HG02763 (cell line): Measurements from ENCODE around the gene PUDP.

Experiments used
- ATAC-seq: cut with Tn5 transposase; IDR thresholded peaks from one replicate; pipeline ENCODE4 v1.9.1; 2021; ENCODE audit warnings: mild to moderate bottlenecking, moderate library complexity; ENCODE audit not compliant: unreplicated experiment

The PUDP gene

DNA sequence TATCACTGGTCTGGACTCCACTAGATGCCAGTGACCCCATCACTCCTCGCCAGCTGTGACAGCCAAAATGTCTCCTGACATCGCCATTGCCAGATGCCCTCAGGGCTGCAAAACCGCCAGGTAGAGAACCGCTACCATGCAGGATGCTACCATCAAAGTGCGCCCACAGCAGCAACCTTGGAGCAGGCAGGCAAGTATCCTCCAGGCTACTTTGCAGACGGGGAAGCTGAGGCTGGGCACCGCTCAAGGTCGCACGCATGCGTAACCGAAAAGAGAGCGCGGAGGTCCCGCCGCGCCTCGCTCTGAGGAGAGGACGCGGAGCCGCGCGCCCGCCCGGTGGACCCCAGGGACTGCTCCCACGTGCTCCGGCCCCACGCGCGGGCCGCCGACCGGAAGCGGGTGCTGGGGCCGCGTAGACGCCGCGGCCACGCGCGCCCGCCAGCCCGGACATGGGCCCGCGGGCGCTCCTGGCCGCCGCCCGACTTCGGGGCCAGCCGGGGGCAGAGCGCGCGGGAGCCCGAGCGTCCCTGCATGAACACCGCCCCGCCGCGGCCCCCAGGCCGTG is 458 bp downstream of the PUDP start, which contains the start of gene STS:
STS (plus strand) TSS at position 300 of the 565 bp plus-strand sequence. CDS start 105,488 bp downstream, outside the sequence.
- ATAC-seq, result peak; percentile 36

DNA sequence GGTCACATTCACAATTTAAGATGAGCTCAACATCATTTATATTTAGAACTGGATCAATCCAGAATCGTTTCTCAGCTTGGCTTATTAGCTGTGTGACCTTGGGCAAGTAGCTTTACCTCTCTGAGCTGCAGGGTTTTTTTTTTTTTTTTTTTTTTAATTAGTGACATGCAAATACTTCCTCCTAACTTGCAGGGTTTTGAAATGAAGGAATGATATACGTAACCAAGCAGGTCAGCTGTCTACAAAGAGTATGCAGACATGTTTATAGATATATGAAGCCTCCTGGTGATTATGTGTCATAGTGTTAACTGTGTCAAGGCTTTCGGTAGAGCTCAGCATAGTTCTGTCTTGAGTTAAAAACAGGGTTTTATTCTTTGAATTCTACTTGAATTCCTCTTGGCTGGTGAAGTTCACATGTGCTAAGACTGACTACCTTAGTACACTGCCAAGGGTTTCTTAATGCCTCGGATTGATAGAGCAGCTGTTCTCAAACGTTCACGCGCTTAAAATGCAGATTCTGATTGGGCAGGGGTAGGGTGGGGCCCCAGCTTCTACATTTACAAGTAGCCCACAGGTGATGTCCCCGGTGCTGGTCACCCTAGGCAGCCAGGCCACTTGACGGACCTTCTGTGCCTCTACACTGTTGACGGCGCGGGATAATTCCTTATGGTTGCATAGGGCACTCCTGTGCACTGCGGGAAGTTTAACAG is 1.1 kb downstream of the PUDP start:
- ATAC-seq, result peak; percentile 10

DNA sequence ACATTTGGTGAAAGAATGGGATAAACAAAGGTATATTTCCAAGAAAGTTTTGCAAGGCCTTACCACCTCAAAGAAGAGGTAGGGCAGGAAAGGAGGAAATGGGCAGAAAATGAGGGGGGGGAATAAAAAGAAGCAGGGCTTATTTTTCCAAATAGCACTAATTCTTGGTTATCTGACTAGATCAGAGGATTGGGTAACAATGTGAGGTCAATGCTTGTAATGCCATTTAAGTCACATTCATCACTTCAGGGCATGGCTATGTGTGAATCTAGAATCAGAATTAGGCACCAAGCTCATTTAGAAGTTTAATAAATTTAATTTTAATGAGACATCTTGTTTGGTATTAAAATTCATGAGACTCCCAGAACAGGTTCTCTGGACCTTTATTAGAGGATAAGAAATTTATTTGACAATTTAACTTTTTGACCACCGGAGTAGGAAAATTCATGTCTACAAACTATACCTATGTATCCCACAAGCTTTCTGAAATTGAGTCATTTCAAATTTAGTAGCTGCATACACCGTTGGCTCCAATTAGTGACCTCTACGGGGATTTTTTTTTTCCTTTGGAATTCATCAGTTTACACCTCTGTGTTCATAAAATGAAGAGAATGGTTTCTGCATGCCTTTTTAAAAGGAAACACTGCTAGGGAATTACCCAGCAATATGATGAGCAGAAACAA is 1.8 kb downstream of the PUDP start:
- no peak for ATAC-seq

- no peak for ATAC-seq
Measured at GRCh38 chrX:7145454-7145853, 2.5 kb downstream of the PUDP start.

- no peak for ATAC-seq
Measured at GRCh38 chrX:7143941-7144525, 3.9 kb downstream of the PUDP start.

DNA sequence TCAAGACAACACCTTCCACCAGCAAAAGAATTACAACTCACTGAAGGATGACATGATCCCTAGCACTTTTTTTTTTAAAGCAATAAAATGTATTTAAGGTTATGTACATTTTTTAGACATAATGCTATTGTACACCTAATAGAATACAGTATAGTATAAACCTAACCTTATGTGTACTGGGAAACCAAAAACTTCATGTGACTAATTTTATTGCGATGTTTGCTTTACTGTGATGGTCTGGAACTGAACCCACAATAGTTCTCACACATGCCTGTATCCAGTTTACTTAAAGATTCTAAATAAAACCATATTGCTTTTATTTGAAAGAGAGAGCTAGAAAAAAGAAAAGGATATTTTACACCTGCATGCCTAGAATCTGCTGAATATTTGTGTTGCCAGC is 4.9 kb downstream of the PUDP start:
- ATAC-seq, result no peak

- ATAC-seq, result no peak
Measured at GRCh38 chrX:7139202-7140081, 8.5 kb downstream of the PUDP start.

- ATAC-seq, result no peak
Measured at GRCh38 chrX:7134981-7135380, 13.0 kb downstream of the PUDP start.

DNA sequence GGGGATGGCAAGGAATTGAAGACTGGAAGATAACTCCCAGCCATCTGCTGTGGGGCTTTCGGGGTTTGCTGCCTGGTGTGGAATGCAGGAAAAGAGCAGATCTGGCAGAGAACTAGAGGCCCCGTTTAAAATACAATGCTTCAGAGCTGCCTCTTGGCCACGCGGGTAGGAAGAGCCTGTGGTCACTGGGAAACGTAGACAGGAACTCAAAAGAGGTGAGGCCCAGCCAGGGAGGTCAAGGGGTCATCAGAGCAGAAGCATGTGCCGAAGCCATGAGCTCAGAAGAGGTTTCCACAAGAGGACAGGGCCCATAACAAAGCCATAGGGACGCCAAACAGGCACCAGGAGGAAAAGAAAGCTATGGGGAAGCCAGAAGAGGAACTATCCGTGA is 14.9 kb downstream of the PUDP start:
- no peak for ATAC-seq

- peak; percentile 60 for ATAC-seq
Measured at GRCh38 chrX:7132335-7133049, 15.5 kb downstream of the PUDP start.

DNA sequence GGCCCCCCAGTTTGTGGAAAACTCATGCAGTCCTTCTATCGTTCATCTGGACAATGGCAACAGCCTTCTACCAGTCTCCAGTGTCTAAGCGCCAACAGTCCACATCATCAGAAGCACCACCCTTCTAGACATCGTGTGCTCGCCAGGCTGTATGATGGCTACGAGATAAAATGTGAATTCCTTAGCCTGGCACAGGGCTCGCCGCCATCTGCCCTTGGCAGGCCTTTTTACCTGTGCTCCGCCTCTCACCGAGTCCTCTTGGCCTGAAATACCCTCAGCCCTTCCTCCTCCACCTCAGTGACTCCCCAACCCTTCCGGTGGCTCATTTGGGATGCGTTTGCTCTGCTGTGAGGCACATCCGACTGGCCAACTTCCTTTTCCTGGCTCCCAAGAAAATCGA is 16.3 kb downstream of the PUDP start:
- no peak for ATAC-seq

GRCh38 chrX:7127056-7127455 is 20.9 kb downstream of the PUDP start:
- ATAC-seq, result no peak

- ATAC-seq, result no peak
Measured at GRCh38 chrX:7120878-7121219, 27.1 kb downstream of the PUDP start.

- ATAC-seq, result no peak
Measured at GRCh38 chrX:7119950-7120877, 27.7 kb downstream of the PUDP start.

DNA sequence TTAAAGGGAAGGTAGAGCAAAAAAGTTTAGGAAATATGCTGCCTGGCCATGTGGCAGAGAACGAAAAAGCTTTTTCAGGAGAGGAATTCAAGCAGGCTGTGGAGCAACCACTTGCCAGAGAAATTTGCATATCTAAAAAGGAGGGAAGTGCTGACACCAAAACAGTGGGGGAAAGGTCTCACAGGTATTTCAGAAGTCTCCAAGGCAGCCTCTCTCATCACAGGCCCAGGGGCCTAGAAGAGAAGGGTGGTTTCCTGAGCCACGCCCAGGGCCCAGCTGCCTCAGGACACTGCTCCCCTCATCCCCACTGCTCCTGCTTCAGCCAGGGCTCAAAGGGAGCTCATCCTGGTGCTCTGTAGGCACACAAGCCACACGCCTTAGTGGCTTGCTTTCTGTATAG is 30.4 kb downstream of the PUDP start:
- no peak for ATAC-seq

DNA sequence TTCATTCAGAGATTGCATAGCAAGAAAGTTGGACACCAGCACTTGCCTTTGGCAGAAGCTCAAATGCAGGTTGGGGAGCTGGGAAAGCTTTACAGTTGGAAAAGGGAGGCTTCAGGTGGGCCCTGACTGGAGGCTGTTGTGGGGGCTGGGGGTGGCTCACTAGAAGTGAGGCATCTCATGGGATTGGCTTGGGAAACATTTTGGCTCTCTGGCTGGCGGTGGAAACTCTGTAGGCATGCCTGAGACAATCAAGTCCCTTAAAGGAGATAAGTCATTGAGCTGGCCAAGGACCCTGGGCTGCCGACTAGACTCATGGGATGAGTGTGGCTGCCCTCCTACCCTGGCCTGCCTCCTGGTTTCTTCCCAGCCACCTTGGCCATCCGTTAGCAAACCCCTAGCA is 31.9 kb downstream of the PUDP start:
- no peak for ATAC-seq

GRCh38 chrX:7115557-7115956 is 32.4 kb downstream of the PUDP start:
- ATAC-seq, result peak; percentile 75

DNA sequence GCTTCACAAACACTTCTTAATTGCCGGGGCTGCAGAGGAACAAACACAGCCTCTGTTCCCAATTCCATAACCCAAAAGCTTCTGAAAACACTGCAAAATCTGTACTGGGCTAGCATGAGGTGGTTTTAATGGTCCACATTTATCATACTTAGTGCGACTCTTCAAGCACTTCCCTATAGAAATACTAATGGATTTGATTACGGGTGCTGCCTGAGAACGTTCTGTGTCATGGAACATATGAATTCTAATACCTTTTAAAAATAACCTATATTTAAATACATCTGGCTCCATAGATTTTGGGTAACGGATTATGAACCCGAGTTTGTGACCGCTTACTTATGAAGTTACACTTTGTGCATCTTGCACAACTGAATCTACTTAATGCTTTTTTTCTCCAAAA is 35.9 kb downstream of the PUDP start:
- ATAC-seq, result no peak

DNA sequence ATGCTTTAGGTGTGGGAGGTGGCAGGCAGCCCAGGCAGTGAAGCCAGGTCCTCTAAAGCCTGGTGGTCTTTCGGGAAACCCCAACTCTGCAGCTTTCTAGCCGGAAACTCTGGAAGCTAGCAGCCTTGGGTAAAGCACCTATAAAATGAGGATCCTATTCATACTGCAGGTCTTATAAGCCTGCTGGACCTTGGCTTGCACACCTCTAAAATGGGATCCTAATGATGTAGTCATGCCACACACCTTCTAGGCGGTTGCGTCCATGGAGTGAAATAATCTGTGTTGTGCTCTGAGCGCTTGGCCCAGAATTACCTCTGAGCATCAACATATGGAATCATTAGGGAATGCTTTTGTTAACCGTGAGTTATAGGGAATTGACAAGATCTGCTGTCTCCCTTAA is 36.4 kb downstream of the PUDP start:
- no peak for ATAC-seq
